GM12864 (cell line): ENCODE results near the gene DDX52.
"Not testable (repeated sequence)": the region's sequence is repeated elsewhere in the genome, so short reads cannot be mapped to it uniquely, and the experiment has no call there.

ENCODE experiments used
- DNase-seq: peaks from one replicate; pipeline ENCODE4 v3.0.0-alpha.2; 2011; ENCODE audit warnings: low read depth
- H3K4me3 ChIP-seq: 2 replicates; pipeline ENCODE4 v1.5.1; 2011; ENCODE audit warnings: mild to moderate bottlenecking, low read depth, low read length, control low read depth
- CTCF ChIP-seq: IDR thresholded peaks from 2 replicates; pipeline ENCODE4 v1.5.1; 2011; ENCODE audit warnings: low read depth, mild to moderate bottlenecking, moderate library complexity, low read length, control low read depth, inconsistent platforms; ENCODE audit errors: missing control alignments

The DDX52 gene

GRCh38 chr17:37643118-37643766, at the start of gene DDX52:
DDX52 (minus strand) TSS chr17:37643446; CDS start chr17:37643420, 26 bp downstream.
- H3K4me3 ChIP-seq, result peak within 1 kb of the TSS; percentile 95
- DNase-seq, result peak; percentile 65
- TF ChIP-seq CTCF, result no peak

GRCh38 chr17:37691807-37692206, 48.6 kb upstream of the DDX52 start:
- no peak overlapping the region for H3K4me3 ChIP-seq
- no peak for DNase-seq
- TF ChIP-seq CTCF, result no peak

- no peak for DNase-seq
- TF ChIP-seq CTCF, result no peak
These were observed 46.1 kb upstream of the DDX52 start for GRCh38 chr17:37689317-37689716.

GRCh38 chr17:37683454-37683984, 40.3 kb upstream of the DDX52 start:
- DNase-seq, result no peak
- H3K4me3 ChIP-seq, result no peak overlapping the region
- TF ChIP-seq CTCF, result no peak

More at GRCh38 chr17:37689317-37689716, 46.1 kb upstream of the DDX52 start:
- no peak overlapping the region for H3K4me3 ChIP-seq

GRCh38 chr17:37682007-37682406, 38.8 kb upstream of the DDX52 start:
- DNase-seq, result no peak
- TF ChIP-seq CTCF, result no peak
- no peak overlapping the region for H3K4me3 ChIP-seq

GRCh38 chr17:37679995-37680394, 36.7 kb upstream of the DDX52 start:
- DNase-seq, H3K4me3 ChIP-seq: not testable (repeated sequence)

GRCh38 chr17:37678036-37678435, 34.8 kb upstream of the DDX52 start:
- no peak for DNase-seq
- no peak for TF ChIP-seq CTCF
- no peak overlapping the region for H3K4me3 ChIP-seq
